ENCODE results near the gene NIN. TPM values are rescaled to one million over a fixed set of nuclear protein-coding genes. Genes with fewer than 3 reads are reported as not detected.

Gene NIN
- total RNA-seq, 4 donors from 2014 or later, result 9.4 to 66.3 (median 26.5) TPM

- Histone ChIP-seq H3K27ac (no peak overlapping the region), H3K4me3 (no peak overlapping the region), H3K27me3 (no peaks in the 10 kb centered on the region), H3K4me1 (no peaks in the 10 kb centered on the region), H3K9me3 (no peaks in the 10 kb centered on the region), H3K36me3 (peaks cover 0 to 24% (median 9%) of the 10 kb centered on the region in 4 donors)
- WGBS, 2 donors (ENCODE audit: low coverage in 1 of 2), result 40 to 53% methylated on average over 3 of the region's 3 CpGs
- no peak for DNase-seq
- in situ Hi-C loops (cut with MboI; ENCODE audit: low pct_ligation_motif_present in 1 of 4, low pct_unique_long_range_greater_than_20kb in 1 of 4, low sequenced_read_pairs in 3 of 4), result no loop called here
- intact Hi-C loops (cut with DNase I; ENCODE audit: low total_unique reads), result no loop called here
- TF ChIP-seq POLR2A (IDR thresholded peaks at IDR 0.05) (no peak), EP300 (IDR thresholded peaks at IDR 0.05; ENCODE audit: low read depth) (no peak), POLR2AphosphoS5 (IDR thresholded peaks at IDR 0.05) (no peak)
- TF ChIP-seq, protein P1, sequence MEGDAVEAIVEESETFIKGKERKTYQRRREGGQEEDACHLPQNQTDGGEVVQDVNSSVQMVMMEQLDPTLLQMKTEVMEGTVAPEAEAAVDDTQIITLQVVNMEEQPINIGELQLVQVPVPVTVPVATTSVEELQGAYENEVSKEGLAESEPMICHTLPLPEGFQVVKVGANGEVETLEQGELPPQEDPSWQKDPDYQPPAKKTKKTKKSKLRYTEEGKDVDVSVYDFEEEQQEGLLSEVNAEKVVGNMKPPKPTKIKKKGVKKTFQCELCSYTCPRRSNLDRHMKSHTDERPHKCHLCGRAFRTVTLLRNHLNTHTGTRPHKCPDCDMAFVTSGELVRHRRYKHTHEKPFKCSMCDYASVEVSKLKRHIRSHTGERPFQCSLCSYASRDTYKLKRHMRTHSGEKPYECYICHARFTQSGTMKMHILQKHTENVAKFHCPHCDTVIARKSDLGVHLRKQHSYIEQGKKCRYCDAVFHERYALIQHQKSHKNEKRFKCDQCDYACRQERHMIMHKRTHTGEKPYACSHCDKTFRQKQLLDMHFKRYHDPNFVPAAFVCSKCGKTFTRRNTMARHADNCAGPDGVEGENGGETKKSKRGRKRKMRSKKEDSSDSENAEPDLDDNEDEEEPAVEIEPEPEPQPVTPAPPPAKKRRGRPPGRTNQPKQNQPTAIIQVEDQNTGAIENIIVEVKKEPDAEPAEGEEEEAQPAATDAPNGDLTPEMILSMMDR (IDR thresholded peaks at IDR 0.05), result no peak
Observed at GRCh38 chr14:50741567-50741966, 89.4 kb downstream of the NIN start.

GRCh38 chr14:50740856-50741255, 90.1 kb downstream of the NIN start:
- no peak overlapping the region for H3K27ac ChIP-seq
- H3K9me3 ChIP-seq, result no peaks in the 10 kb centered on the region
- intact Hi-C loops (cut with DNase I; ENCODE audit: low total_unique reads) (no loop called here), in situ Hi-C loops (cut with MboI; ENCODE audit: low pct_ligation_motif_present in 1 of 4, low pct_unique_long_range_greater_than_20kb in 1 of 4, low sequenced_read_pairs in 3 of 4) (no loop called here)
- H3K4me1 ChIP-seq, result no peaks in the 10 kb centered on the region
- H3K4me3 ChIP-seq, result no peak overlapping the region
- TF ChIP-seq EP300 (IDR thresholded peaks at IDR 0.05; ENCODE audit: low read depth) (no peak), POLR2A (IDR thresholded peaks at IDR 0.05) (no peak), POLR2AphosphoS5 (IDR thresholded peaks at IDR 0.05) (no peak)
- TF ChIP-seq, protein P1 (IDR thresholded peaks at IDR 0.05), result no peak
- no peaks in the 10 kb centered on the region for H3K27me3 ChIP-seq
- DNase-seq, result no peak
- peaks cover 0 to 22% (median 9%) of the 10 kb centered on the region in 4 donors for H3K36me3 ChIP-seq

DNA sequence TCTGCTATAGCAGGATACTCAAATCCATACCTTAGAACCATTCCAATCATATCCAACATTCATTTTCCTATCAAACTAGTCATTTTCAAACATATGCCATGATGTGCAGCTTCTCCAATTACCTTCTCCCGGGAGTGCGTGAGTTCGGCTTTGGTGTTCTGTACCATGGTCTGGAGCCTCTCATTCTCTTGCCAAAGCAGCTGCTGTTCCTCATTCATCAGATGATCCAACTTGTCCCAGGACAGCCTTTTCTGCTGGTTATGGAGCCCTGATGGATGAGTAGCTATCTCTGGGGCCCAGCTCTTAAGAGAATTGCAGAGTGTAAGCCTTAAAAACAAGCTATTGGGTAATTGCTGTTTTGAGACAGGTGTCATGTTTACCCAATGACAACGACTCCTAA, 91.8 kb downstream of the NIN start:
- in situ Hi-C loops (cut with MboI; ENCODE audit: low pct_ligation_motif_present in 1 of 4, low pct_unique_long_range_greater_than_20kb in 1 of 4, low sequenced_read_pairs in 3 of 4) (no loop called here), intact Hi-C loops (cut with DNase I; ENCODE audit: low total_unique reads) (no loop called here)
- H3K9me3 ChIP-seq, result no peaks in the 10 kb centered on the region
- peaks cover 0 to 24% (median 9%) of the 10 kb centered on the region in 4 donors for H3K36me3 ChIP-seq
- DNase-seq, result no peak
- 90 to 92% methylated on average over 3 to 4 of the region's 4 CpGs for WGBS, 2 donors (ENCODE audit: low coverage in 1 of 2)
- H3K4me3 ChIP-seq, result no peak overlapping the region
- no peaks in the 10 kb centered on the region for H3K27me3 ChIP-seq
- H3K4me1 ChIP-seq, result no peaks in the 10 kb centered on the region
- no peak overlapping the region for H3K27ac ChIP-seq
- TF ChIP-seq POLR2AphosphoS5 (IDR thresholded peaks at IDR 0.05) (no peak), EP300 (IDR thresholded peaks at IDR 0.05; ENCODE audit: low read depth) (no peak), POLR2A (IDR thresholded peaks at IDR 0.05) (no peak)
- TF ChIP-seq, protein P1 (IDR thresholded peaks at IDR 0.05), result no peak

DNA sequence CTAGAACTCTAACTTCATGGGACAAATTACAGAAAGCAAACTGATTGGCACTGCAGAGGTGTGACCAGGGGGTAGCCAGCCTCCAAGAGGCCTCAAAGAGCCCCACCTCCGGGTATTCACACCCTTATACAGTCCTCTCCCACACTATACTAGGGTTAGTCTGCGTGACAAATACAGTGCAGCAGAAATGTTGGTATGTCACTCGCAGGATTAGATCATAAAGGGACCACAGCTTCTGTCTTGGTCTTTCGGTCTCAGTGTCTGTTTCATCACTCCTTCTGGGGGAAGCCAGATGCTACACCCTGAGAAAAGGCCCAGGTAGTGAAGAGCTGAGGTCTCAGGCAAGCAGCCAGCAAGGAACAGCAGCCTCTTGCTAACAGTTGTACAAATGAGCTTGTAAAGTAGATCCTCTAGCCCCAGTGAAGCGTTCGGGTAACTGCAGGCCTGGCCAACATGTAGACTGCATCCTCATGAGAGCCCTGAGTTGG, 94.0 kb downstream of the NIN start:
- Histone ChIP-seq H3K36me3 (peaks cover 0 to 17% (median 8%) of the 10 kb centered on the region in 4 donors), H3K9me3 (no peaks in the 10 kb centered on the region), H3K27ac (no peak overlapping the region), H3K4me1 (no peaks in the 10 kb centered on the region), H3K27me3 (no peaks in the 10 kb centered on the region), H3K4me3 (no peak overlapping the region)
- in situ Hi-C loops (cut with MboI; ENCODE audit: low pct_ligation_motif_present in 1 of 4, low pct_unique_long_range_greater_than_20kb in 1 of 4, low sequenced_read_pairs in 3 of 4), result no loop called here
- intact Hi-C loops (cut with DNase I; ENCODE audit: low total_unique reads), result no loop called here
- TF ChIP-seq, protein P1 (IDR thresholded peaks at IDR 0.05), result no peak
- no peak for TF ChIP-seq POLR2A (IDR thresholded peaks at IDR 0.05)
- no peak for TF ChIP-seq POLR2AphosphoS5 (IDR thresholded peaks at IDR 0.05)
- no peak for TF ChIP-seq EP300 (IDR thresholded peaks at IDR 0.05; ENCODE audit: low read depth)
- WGBS, 2 donors (ENCODE audit: low coverage in 1 of 2), result 69 to 82% methylated on average over 4 to 6 of the region's 6 CpGs
- DNase-seq, result no peak

Data from transverse colon (tissue), 4 donors.